ENCODE results near the gene BACE1-AS. TPM values are rescaled to one million over a fixed set of nuclear protein-coding genes. Genes with fewer than 3 reads are reported as not detected.

BACE1-AS gene
- total RNA-seq, 1 donor from 2014 or later = 20.0 TPM

DNA sequence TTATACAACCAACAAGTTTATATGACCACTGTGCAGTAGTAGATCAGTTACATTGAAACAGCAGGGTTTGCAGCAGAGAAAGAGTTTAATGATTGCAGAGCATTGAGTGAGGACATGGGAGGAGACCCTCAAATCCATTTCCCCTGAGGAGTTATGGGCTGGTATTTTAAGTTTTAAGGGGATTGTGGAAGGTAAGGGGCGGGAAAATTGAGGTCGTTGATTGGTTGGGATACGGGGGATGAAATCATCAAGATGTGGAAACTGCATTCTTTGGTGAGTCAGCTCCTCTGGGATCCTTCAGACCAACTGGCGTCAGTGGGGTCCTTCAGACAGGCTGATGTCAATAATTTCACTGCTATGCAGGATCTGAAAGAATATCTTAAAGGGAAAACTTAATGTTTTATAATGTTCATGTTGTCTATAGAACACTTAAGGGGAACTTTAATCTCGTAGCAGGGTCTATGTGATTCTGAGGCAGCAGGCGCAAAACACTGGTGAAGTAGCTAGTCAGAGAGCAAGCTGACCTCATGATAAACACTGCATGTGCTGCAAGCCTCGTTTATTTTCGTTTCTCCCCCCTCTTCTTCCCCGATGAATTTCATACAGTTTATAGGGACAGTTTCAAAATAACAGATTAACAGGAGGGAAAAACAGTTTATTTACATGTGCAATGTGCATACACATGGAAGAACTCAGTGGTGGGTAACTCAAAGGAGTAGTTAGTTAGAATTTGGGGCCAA is 17.4 kb upstream of the BACE1-AS start:
- DNase-seq (ENCODE audit: low spot score in 2 of 2, unreplicated experiment in 2 of 2) = no peak
- Mint-ChIP-seq H3K36me3 (peaks cover 40% of the 10 kb centered on the region), H3K27me3 (ENCODE audit: low read depth) (no peaks in the 10 kb centered on the region), H3K27ac (peak overlapping the region; percentile 1), H3K4me1 (peaks cover 9% of the 10 kb centered on the region), H3K9me3 (peaks cover 14% of the 10 kb centered on the region), H3K4me3 (no peak overlapping the region)
- TF ChIP-seq, protein P1, sequence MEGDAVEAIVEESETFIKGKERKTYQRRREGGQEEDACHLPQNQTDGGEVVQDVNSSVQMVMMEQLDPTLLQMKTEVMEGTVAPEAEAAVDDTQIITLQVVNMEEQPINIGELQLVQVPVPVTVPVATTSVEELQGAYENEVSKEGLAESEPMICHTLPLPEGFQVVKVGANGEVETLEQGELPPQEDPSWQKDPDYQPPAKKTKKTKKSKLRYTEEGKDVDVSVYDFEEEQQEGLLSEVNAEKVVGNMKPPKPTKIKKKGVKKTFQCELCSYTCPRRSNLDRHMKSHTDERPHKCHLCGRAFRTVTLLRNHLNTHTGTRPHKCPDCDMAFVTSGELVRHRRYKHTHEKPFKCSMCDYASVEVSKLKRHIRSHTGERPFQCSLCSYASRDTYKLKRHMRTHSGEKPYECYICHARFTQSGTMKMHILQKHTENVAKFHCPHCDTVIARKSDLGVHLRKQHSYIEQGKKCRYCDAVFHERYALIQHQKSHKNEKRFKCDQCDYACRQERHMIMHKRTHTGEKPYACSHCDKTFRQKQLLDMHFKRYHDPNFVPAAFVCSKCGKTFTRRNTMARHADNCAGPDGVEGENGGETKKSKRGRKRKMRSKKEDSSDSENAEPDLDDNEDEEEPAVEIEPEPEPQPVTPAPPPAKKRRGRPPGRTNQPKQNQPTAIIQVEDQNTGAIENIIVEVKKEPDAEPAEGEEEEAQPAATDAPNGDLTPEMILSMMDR (IDR thresholded peaks at IDR 0.05; ENCODE audit: unreplicated experiment) = no peak

DNA sequence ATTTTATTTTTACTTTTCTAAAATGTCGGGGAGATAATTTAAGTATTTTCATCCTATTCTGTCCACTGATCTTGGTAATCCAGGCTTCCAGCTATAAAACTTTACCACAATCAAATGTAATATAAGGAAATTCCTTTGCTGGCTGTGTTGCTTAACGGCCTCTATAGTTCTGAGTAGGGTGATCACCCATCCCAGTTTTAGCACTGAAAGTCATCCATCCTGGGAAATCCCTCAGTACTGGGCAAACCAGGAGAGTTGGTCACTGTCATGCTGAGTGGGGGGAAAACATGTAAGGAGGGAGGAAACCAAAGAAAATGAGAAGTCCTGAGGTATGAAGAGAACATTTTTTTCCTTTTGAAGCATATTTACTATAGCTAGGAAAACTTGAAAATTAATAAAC is 12.8 kb upstream of the BACE1-AS start:
- H3K4me1 Mint-ChIP-seq = peaks cover 24% of the 10 kb centered on the region

DNA sequence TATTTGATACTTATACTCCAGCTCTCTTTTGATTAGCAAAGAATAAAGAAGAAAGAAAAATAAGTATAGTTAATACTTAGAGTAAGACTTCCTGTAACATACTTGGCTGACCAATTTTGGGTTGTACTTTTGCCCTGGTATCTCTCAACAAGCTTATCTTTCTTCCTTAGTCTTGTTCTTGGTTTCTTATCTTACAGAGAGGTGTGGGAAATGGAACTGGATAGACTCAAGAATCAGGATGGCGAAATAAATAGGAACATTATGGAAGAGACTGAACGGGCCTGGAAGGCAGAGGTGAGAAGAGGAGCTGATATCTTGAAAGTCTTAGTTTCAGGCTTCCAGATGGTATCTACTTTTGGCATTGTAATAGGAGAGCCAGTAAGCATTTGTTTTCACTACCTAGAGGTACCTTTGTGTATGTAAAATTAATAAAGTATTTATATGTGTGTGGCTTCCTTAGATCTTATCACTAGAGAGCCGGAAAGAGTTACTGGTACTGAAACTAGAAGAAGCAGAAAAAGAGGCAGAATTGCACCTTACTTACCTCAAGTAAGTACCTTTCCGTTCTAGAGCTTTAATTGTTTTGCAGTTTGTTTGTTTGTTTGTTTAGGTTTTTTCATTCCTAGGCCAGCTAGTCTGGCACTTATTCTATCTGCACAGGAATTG is 11.3 kb upstream of the BACE1-AS start:
- H3K36me3 Mint-ChIP-seq = peaks cover 36% of the 10 kb centered on the region
- TF ChIP-seq, protein P1 (IDR thresholded peaks at IDR 0.05; ENCODE audit: unreplicated experiment) = no peak
- H3K4me1 Mint-ChIP-seq = peaks cover 24% of the 10 kb centered on the region
- peak overlapping the region; percentile 79 for H3K27ac Mint-ChIP-seq
- H3K9me3 Mint-ChIP-seq = no peaks in the 10 kb centered on the region
- no peaks in the 10 kb centered on the region for H3K27me3 Mint-ChIP-seq (ENCODE audit: low read depth)
- no peak overlapping the region for H3K4me3 Mint-ChIP-seq
- DNase-seq (ENCODE audit: low spot score in 2 of 2, unreplicated experiment in 2 of 2) = no peak

More for the DNA sequence above, 12.8 kb upstream of the BACE1-AS start:
- no peak for DNase-seq (ENCODE audit: low spot score in 2 of 2, unreplicated experiment in 2 of 2)
- TF ChIP-seq, protein P1 (IDR thresholded peaks at IDR 0.05; ENCODE audit: unreplicated experiment) = no peak
- Mint-ChIP-seq H3K9me3 (peaks cover 4% of the 10 kb centered on the region), H3K27ac (peak overlapping the region; percentile 84), H3K36me3 (peaks cover 38% of the 10 kb centered on the region), H3K27me3 (ENCODE audit: low read depth) (no peaks in the 10 kb centered on the region), H3K4me3 (no peak overlapping the region)

DNA sequence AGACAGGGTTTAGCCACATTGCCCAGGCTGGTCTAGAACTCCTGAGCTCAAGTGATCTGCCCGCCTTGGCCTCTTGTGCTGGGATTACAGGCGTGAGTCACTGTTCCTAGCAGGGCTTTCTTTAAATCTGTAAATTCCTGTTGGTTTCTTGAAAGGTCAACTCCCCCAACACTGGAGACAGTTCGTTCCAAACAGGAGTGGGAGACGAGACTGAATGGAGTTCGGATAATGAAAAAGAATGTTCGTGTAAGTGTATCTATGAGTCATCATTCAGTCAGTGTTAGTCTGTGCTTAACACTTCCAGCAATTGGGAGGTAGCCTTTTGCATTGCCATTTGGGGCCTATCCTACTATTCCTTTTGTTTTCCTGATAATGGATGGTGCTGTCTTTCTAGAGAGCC is 10.0 kb upstream of the BACE1-AS start:
- H3K4me3 Mint-ChIP-seq = no peak overlapping the region
- peak overlapping the region; percentile 83 for H3K27ac Mint-ChIP-seq
- TF ChIP-seq, protein P1 (IDR thresholded peaks at IDR 0.05; ENCODE audit: unreplicated experiment) = no peak
- DNase-seq (ENCODE audit: low spot score in 2 of 2, unreplicated experiment in 2 of 2) = no peak
- H3K9me3 Mint-ChIP-seq = no peaks in the 10 kb centered on the region
- H3K4me1 Mint-ChIP-seq = peaks cover 24% of the 10 kb centered on the region
- H3K36me3 Mint-ChIP-seq = peaks cover 31% of the 10 kb centered on the region
- H3K27me3 Mint-ChIP-seq (ENCODE audit: low read depth) = no peaks in the 10 kb centered on the region

DNA sequence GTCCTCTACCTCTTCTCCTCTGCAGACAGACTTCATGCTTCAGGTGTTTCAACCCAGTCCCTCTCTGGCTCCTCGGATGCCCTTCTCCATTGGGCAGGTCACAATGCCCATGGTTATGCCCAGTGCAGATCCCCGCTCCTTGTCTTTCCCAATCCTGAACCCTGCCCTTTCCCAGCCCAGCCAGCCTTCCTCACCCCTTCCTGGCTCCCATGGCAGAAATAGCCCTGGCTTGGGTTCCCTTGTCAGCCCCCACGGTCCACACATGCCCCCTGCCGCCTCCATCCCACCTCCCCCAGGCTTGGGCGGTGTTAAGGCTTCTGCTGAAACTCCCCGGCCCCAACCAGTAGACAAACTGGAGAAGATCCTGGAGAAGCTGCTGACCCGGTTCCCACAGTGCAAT is 9.3 kb upstream of the BACE1-AS start:
- no peak for DNase-seq (ENCODE audit: low spot score in 2 of 2, unreplicated experiment in 2 of 2)

More for the DNA sequence above, 9.3 kb upstream of the BACE1-AS start:
- Mint-ChIP-seq H3K27me3 (ENCODE audit: low read depth) (no peaks in the 10 kb centered on the region), H3K4me1 (peaks cover 24% of the 10 kb centered on the region), H3K9me3 (no peaks in the 10 kb centered on the region), H3K27ac (peak overlapping the region; percentile 83), H3K4me3 (no peak overlapping the region), H3K36me3 (peaks cover 31% of the 10 kb centered on the region)
- TF ChIP-seq, protein P1 (IDR thresholded peaks at IDR 0.05; ENCODE audit: unreplicated experiment) = no peak
